ENCODE data around the gene TMUB2. TPM values are rescaled to one million over a fixed set of nuclear protein-coding genes. Genes with fewer than 3 reads are reported as not detected.
"Not testable (repeated sequence)": the region's sequence is repeated elsewhere in the genome, so short reads cannot be mapped to it uniquely, and the experiment has no call there.

Gene TMUB2
- total and polyA plus RNA-seq, 3 experiments from 2014 or later: 20.8 to 37.5 (median 22.5) TPM

GRCh38 chr17:44149066-44149465 lies 37.7 kb upstream of the TMUB2 start:
- H3K4me3 Mint-ChIP-seq; H3K36me3 ChIP-seq (ENCODE audit: insufficient read depth, low read length); H3K9me3 ChIP-seq (ENCODE audit: low read length); H3K27me3 Mint-ChIP-seq; DNase-seq; POLR2A ChIA-PET; H3K4me1 Mint-ChIP-seq; H3K27me3 ChIP-seq (ENCODE audit: insufficient read depth, low read length, poor library complexity, severe bottlenecking); H3K9me3 Mint-ChIP-seq; H3K4me3 ChIP-seq (ENCODE audit: low read length); H3K27ac ChIP-seq (ENCODE audit: low read depth, low read length); H3K36me3 Mint-ChIP-seq; H3K4me1 ChIP-seq (ENCODE audit: insufficient read depth, low read length): not testable (repeated sequence)
- peak overlapping the region in 1 of 8 donors; percentile 55 for H3K27ac Mint-ChIP-seq
- CTCF ChIA-PET: interaction anchor here (1.3 kb wide), 1 partner anchor 22 kb away, joined by 3 read pairs; no protein-coding TSS in a partner anchor

- Mint-ChIP-seq H3K27me3 (peaks cover 0 to 2% of the 10 kb centered on the region in 2 donors), H3K4me1 (no peaks in the 10 kb centered on the region), H3K36me3 (no peaks in the 10 kb centered on the region), H3K27ac (peak overlapping the region in 2 of 8 donors; percentile 1 to 92), H3K4me3 (no peak overlapping the region), H3K9me3 (no peaks in the 10 kb centered on the region)
- CTCF ChIA-PET: no interaction called here
- no peaks in the 10 kb centered on the region for H3K4me1 ChIP-seq (ENCODE audit: insufficient read depth, low read length)
- POLR2A ChIA-PET: no interaction called here
- no peak for DNase-seq
- no peaks in the 10 kb centered on the region for H3K9me3 ChIP-seq (ENCODE audit: low read length)
- H3K27me3 ChIP-seq (ENCODE audit: insufficient read depth, low read length, poor library complexity, severe bottlenecking): no peaks in the 10 kb centered on the region
- no peak overlapping the region for H3K4me3 ChIP-seq (ENCODE audit: low read length)
- no peak overlapping the region for H3K27ac ChIP-seq (ENCODE audit: low read depth, low read length)
- no peaks in the 10 kb centered on the region for H3K36me3 ChIP-seq (ENCODE audit: insufficient read depth, low read length)
Observed at GRCh38 chr17:44149750-44150329, 36.9 kb upstream of the TMUB2 start.

GRCh38 chr17:44152875-44153274 lies 33.9 kb upstream of the TMUB2 start:
- peak overlapping the region in 1 of 8 donors; percentile 11 for H3K27ac Mint-ChIP-seq
- H3K4me1 ChIP-seq (ENCODE audit: insufficient read depth, low read length): no peaks in the 10 kb centered on the region
- no peaks in the 10 kb centered on the region for H3K9me3 ChIP-seq (ENCODE audit: low read length)
- no peaks in the 10 kb centered on the region for H3K36me3 ChIP-seq (ENCODE audit: insufficient read depth, low read length)
- H3K9me3 Mint-ChIP-seq: no peaks in the 10 kb centered on the region
- H3K27me3 ChIP-seq (ENCODE audit: insufficient read depth, low read length, poor library complexity, severe bottlenecking): no peaks in the 10 kb centered on the region
- ChIA-PET POLR2A (no interaction called here), CTCF (no interaction called here)
- no peaks in the 10 kb centered on the region for H3K36me3 Mint-ChIP-seq
- H3K4me3 Mint-ChIP-seq: no peak overlapping the region
- no peak overlapping the region for H3K4me3 ChIP-seq (ENCODE audit: low read length)
- no peak for DNase-seq
- no peak overlapping the region for H3K27ac ChIP-seq (ENCODE audit: low read depth, low read length)
- H3K4me1 Mint-ChIP-seq: no peaks in the 10 kb centered on the region
- no peaks in the 10 kb centered on the region for H3K27me3 Mint-ChIP-seq

GRCh38 chr17:44155488-44155887 lies 31.3 kb upstream of the TMUB2 start:
- H3K27ac ChIP-seq (ENCODE audit: low read depth, low read length): no peak overlapping the region
- Mint-ChIP-seq H3K36me3 (no peaks in the 10 kb centered on the region), H3K4me3 (no peak overlapping the region), H3K27me3 (no peaks in the 10 kb centered on the region), H3K4me1 (peaks cover 0 to 5% (median 0%) of the 10 kb centered on the region in 3 donors), H3K27ac (peak overlapping the region in 1 of 8 donors; percentile 38), H3K9me3 (no peaks in the 10 kb centered on the region)
- H3K27me3 ChIP-seq (ENCODE audit: insufficient read depth, low read length, poor library complexity, severe bottlenecking): no peaks in the 10 kb centered on the region
- no peaks in the 10 kb centered on the region for H3K4me1 ChIP-seq (ENCODE audit: insufficient read depth, low read length)
- no peak overlapping the region for H3K4me3 ChIP-seq (ENCODE audit: low read length)
- no peak for DNase-seq
- no peaks in the 10 kb centered on the region for H3K9me3 ChIP-seq (ENCODE audit: low read length)
- ChIA-PET POLR2A (no interaction called here), CTCF (no interaction called here)
- no peaks in the 10 kb centered on the region for H3K36me3 ChIP-seq (ENCODE audit: insufficient read depth, low read length)

GRCh38 chr17:44159519-44160210 lies 27.1 kb upstream of the TMUB2 start:
- peak in 1 of 5 donors; percentile 29 for DNase-seq
- no peaks in the 10 kb centered on the region for H3K27me3 ChIP-seq (ENCODE audit: insufficient read depth, low read length, poor library complexity, severe bottlenecking)
- no peaks in the 10 kb centered on the region for H3K4me1 ChIP-seq (ENCODE audit: insufficient read depth, low read length)
- no peak overlapping the region for H3K4me3 ChIP-seq (ENCODE audit: low read length)
- Mint-ChIP-seq H3K9me3 (no peaks in the 10 kb centered on the region), H3K4me3 (no peak overlapping the region), H3K27ac (peak overlapping the region in 1 of 8 donors; percentile 24), H3K27me3 (no peaks in the 10 kb centered on the region), H3K4me1 (peaks cover 0 to 5% (median 0%) of the 10 kb centered on the region in 3 donors), H3K36me3 (no peaks in the 10 kb centered on the region)
- ChIA-PET POLR2A (no interaction called here), CTCF (interaction anchor here (0.6 to 0.7 kb wide), 2 partner anchors 10 to 16 kb away, joined by 3 to 4 read pairs; no protein-coding TSS in a partner anchor)
- H3K9me3 ChIP-seq (ENCODE audit: low read length): no peaks in the 10 kb centered on the region
- no peak overlapping the region for H3K27ac ChIP-seq (ENCODE audit: low read depth, low read length)
- H3K36me3 ChIP-seq (ENCODE audit: insufficient read depth, low read length): no peaks in the 10 kb centered on the region

GRCh38 chr17:44164476-44164875 lies 22.3 kb upstream of the TMUB2 start:
- Mint-ChIP-seq H3K4me1 (peaks cover 4 to 11% (median 9%) of the 10 kb centered on the region in 3 donors), H3K9me3 (no peaks in the 10 kb centered on the region), H3K27ac (no peak overlapping the region), H3K27me3 (no peaks in the 10 kb centered on the region), H3K36me3 (no peaks in the 10 kb centered on the region), H3K4me3 (no peak overlapping the region)
- ChIA-PET POLR2A (no interaction called here), CTCF (no interaction called here)
- H3K27ac ChIP-seq (ENCODE audit: low read depth, low read length): no peak overlapping the region
- no peak overlapping the region for H3K4me3 ChIP-seq (ENCODE audit: low read length)
- H3K27me3 ChIP-seq (ENCODE audit: insufficient read depth, low read length, poor library complexity, severe bottlenecking): no peaks in the 10 kb centered on the region
- peaks cover 7% of the 10 kb centered on the region for H3K4me1 ChIP-seq (ENCODE audit: insufficient read depth, low read length)
- H3K9me3 ChIP-seq (ENCODE audit: low read length): no peaks in the 10 kb centered on the region
- H3K36me3 ChIP-seq (ENCODE audit: insufficient read depth, low read length): no peaks in the 10 kb centered on the region
- no peak for DNase-seq

GRCh38 chr17:44167181-44167861 lies 19.5 kb upstream of the TMUB2 start:
- Mint-ChIP-seq H3K27me3 (peaks cover 0 to 1% of the 10 kb centered on the region in 2 donors), H3K4me1 (peaks cover 4 to 9% (median 8%) of the 10 kb centered on the region in 3 donors)

GRCh38 chr17:44170135-44170498 lies 16.7 kb upstream of the TMUB2 start:
- ChIA-PET CTCF (no interaction called here), POLR2A (no interaction called here)
- no peak overlapping the region for H3K4me3 ChIP-seq (ENCODE audit: low read length)
- peaks cover 7% of the 10 kb centered on the region for H3K4me1 ChIP-seq (ENCODE audit: insufficient read depth, low read length)
- Mint-ChIP-seq H3K27ac (peak overlapping the region in 2 of 8 donors; percentile 23 to 47), H3K4me1 (peaks cover 4 to 9% (median 8%) of the 10 kb centered on the region in 3 donors), H3K4me3 (no peak overlapping the region), H3K27me3 (peaks cover 0 to 1% of the 10 kb centered on the region in 2 donors), H3K36me3 (peaks cover 0 to 3% (median 0%) of the 10 kb centered on the region in 3 donors), H3K9me3 (no peaks in the 10 kb centered on the region)
- no peak overlapping the region for H3K27ac ChIP-seq (ENCODE audit: low read depth, low read length)
- H3K27me3 ChIP-seq (ENCODE audit: insufficient read depth, low read length, poor library complexity, severe bottlenecking): no peaks in the 10 kb centered on the region
- no peaks in the 10 kb centered on the region for H3K36me3 ChIP-seq (ENCODE audit: insufficient read depth, low read length)
- no peak for DNase-seq
- H3K9me3 ChIP-seq (ENCODE audit: low read length): no peaks in the 10 kb centered on the region

More at GRCh38 chr17:44167181-44167861, 19.5 kb upstream of the TMUB2 start:
- Mint-ChIP-seq H3K27ac (no peak overlapping the region), H3K4me3 (no peak overlapping the region), H3K9me3 (no peaks in the 10 kb centered on the region), H3K36me3 (no peaks in the 10 kb centered on the region)
- POLR2A ChIA-PET: interaction anchor here (0.8 kb wide), 1 partner anchor 18 kb away, joined by 3 read pairs; no protein-coding TSS in a partner anchor
- CTCF ChIA-PET: interaction anchor here (0.9 to 1.0 kb wide), 2 partner anchors 8 to 28 kb away, joined by 3 read pairs; no protein-coding TSS in a partner anchor
- H3K9me3 ChIP-seq (ENCODE audit: low read length): no peaks in the 10 kb centered on the region
- no peaks in the 10 kb centered on the region for H3K36me3 ChIP-seq (ENCODE audit: insufficient read depth, low read length)
- no peak overlapping the region for H3K27ac ChIP-seq (ENCODE audit: low read depth, low read length)
- no peak for DNase-seq
- H3K4me3 ChIP-seq (ENCODE audit: low read length): no peak overlapping the region
- H3K27me3 ChIP-seq (ENCODE audit: insufficient read depth, low read length, poor library complexity, severe bottlenecking): no peaks in the 10 kb centered on the region
- peaks cover 7% of the 10 kb centered on the region for H3K4me1 ChIP-seq (ENCODE audit: insufficient read depth, low read length)
